ENCODE measurements around the gene HNRNPA2B1. TPM values are rescaled to one million over a fixed set of nuclear protein-coding genes. Genes with fewer than 3 reads are reported as not detected.

HNRNPA2B1 gene
- total and polyA plus RNA-seq, 2 donors (not counting 1 experiment from before 2014, with no cell fraction given), result 167 to 524 TPM

DNA sequence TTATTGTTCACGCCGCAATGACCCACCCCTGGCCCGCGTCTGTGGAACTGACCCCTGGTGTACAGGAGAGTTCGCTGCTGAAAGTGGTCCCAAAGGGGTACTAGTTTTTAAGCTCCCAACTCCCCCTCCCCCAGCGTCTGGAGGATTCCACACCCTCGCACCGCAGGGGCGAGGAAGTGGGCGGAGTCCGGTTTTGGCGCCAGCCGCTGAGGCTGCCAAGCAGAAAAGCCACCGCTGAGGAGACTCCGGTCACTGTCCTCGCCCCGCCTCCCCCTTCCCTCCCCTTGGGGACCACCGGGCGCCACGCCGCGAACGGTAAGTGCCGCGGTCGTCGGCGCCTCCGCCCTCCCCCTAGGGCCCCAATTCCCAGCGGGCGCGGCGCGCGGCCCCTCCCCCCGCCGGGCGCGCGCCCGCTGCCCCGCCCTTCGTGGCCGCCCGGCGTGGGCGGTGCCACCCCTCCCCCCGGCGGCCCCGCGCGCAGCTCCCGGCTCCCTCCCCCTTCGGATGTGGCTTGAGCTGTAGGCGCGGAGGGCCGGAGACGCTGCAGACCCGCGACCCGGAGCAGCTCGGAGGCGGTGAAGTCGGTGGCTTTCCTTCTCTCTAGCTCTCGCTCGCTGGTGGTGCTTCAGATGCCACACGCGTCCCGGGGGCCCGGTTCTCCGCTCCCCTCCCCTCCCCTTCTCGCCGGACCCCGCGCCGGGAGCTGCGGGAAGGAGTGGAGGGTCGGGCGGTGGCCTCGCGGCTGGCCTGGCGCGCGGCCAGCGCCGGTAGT is 887 bp upstream of the HNRNPA2B1 start, which contains the start of gene CBX3:
CBX3 (plus strand) TSS at position 499 of the 772 bp plus-strand sequence. CDS start 1,254 bp downstream, outside the sequence.
- H3K9me3 ChIP-seq (ENCODE audit: control extremely low read depth in 1 of 3, control insufficient read depth in 2 of 3, insufficient read depth in 1 of 3, low read length in 2 of 3), result no peaks in the 10 kb centered on the region
- peak within 1 kb of the TSS; percentile 80 to 100 (median 100) for H3K4me3 ChIP-seq (ENCODE audit: control extremely low read depth in 1 of 5, extremely low read depth in 1 of 5, insufficient read depth in 1 of 5, low read depth in 2 of 5, low read length in 4 of 5)
- peak within 1 kb of the TSS; percentile 97 to 99 for H3K27ac ChIP-seq (ENCODE audit: low read length in 2 of 2)
- peaks cover 29 to 32% of the 10 kb centered on the region in 2 donors for H3K4me1 ChIP-seq (ENCODE audit: control insufficient read depth in 2 of 2, insufficient read depth in 2 of 2, low read length in 2 of 2)
- H4K20me1 ChIP-seq (ENCODE audit: control insufficient read depth, insufficient read depth, low read length, poor library complexity, severe bottlenecking), result peaks cover 57% of the 10 kb centered on the region
- CTCF ChIA-PET, result interaction anchor here (0.7 to 9.6 kb wide), 7 partner anchors 9 to 307 kb away, joined by 3 to 84 read pairs (median 13); partner anchors contain the start of gene NFE2L3
- TF ChIP-seq EZH2 (IDR thresholded peaks at IDR 0.05; ENCODE audit: borderline replicate concordance, insufficient read depth, low read depth, low read length, poor library complexity, severe bottlenecking) (no peak), CTCF (IDR thresholded peaks at IDR 0.05) (no peak)
- Mint-ChIP-seq H3K4me3 (peak within 1 kb of the TSS; percentile 99), H3K4me1 (peaks cover 47% of the 10 kb centered on the region), H3K27me3 (no peaks in the 10 kb centered on the region), H3K9me3 (ENCODE audit: insufficient read depth) (no peaks in the 10 kb centered on the region), H3K27ac (peak within 1 kb of the TSS; percentile 100)
- ATAC-seq (ENCODE audit: low read depth), result peak; percentile 51
- POLR2A ChIA-PET, result interaction anchor here (0.7 to 3.3 kb wide), 11 partner anchors 9 to 233 kb away, joined by 3 to 23 read pairs (median 4); partner anchors contain the start of gene NFE2L3
- DNase-seq, result peak; percentile 97
- peak within 1 kb of the TSS; percentile 82 for H3K4me2 ChIP-seq (replicated peaks; ENCODE audit: low read depth, low read length, poor library complexity, severe bottlenecking)
- intact Hi-C loops (cut with micrococcal nuclease), result loop anchor here (1.0 to 2.0 kb wide), 6 partner anchors 13 to 251 kb away; no protein-coding TSS in a partner anchor
- peak within 1 kb of the TSS; percentile 100 for H3K9ac ChIP-seq (ENCODE audit: low read length)
- under 1% methylated on average over 70 of the region's 86 CpGs for WGBS (ENCODE audit: insufficient coverage)
- H3K36me3 ChIP-seq (replicated peaks in 1 of 2; ENCODE audit: control extremely low read depth in 1 of 2, control insufficient read depth in 1 of 2, extremely low read depth in 1 of 2, insufficient read depth in 2 of 2, low read length in 1 of 2), result peaks cover 1 to 37% of the 10 kb centered on the region in 2 experiments
- H3K27me3 ChIP-seq (replicated peaks in 1 of 4; ENCODE audit: control extremely low read depth in 1 of 4, control insufficient read depth in 3 of 4, insufficient read depth in 4 of 4, low read length in 3 of 4), result no peaks in the 10 kb centered on the region
- H3K79me2 ChIP-seq (ENCODE audit: control insufficient read depth, insufficient read depth, low read length), result peaks cover 84% of the 10 kb centered on the region
- peak within 1 kb of the TSS; percentile 77 for H2AFZ ChIP-seq (ENCODE audit: insufficient read depth, low read depth, low read length, poor library complexity, severe bottlenecking)

Measured in B cell (primary cell).